K562 (cell line): Measurements from ENCODE around the gene PLK5. TPM values are rescaled to one million over a fixed set of nuclear protein-coding genes. Genes with fewer than 3 reads are reported as not detected.

ENCODE experiments used
- CREB1 ChIP-seq, 2 experiments: sonication (generic) in 1 of 2; formaldehyde crosslinking in 1 of 2; IDR thresholded peaks; 2 replicates each; pipeline versions ENCODE4 v1.6.1 to v1.8.0; 2012 to 2022; ENCODE audit warnings: inconsistent platforms in 1 of 2, mild to moderate bottlenecking in 1 of 2, missing genetic modification reagents in 1 of 2, moderate library complexity in 1 of 2
- EWSR1 ChIP-seq: fragments of 450-650 bp; IDR thresholded peaks from 2 replicates; pipeline ENCODE4 v1.6.1; 2018; ENCODE audit warnings: borderline replicate concordance, mild to moderate bottlenecking, low read depth, moderate library complexity; ENCODE audit not compliant: partially characterized antibody
- GABPB1 ChIP-seq: sonication (generic); formaldehyde crosslinking; IDR thresholded peaks from 2 replicates; pipeline ENCODE4 v1.8.0; 2022; ENCODE audit warnings: mild to moderate bottlenecking, missing genetic modification reagents
- IRF1 ChIP-seq: sonication (generic); formaldehyde crosslinking; IDR thresholded peaks from 2 replicates; pipeline ENCODE4 v1.8.0; 2022; ENCODE audit warnings: missing genetic modification reagents, mild to moderate bottlenecking, borderline replicate concordance
- KDM2B ChIP-seq: fragments of 250-450 bp; sonication (Bioruptor Pico); IDR thresholded peaks from 2 replicates; pipeline ENCODE4 v1.8.0; 2021; ENCODE audit warnings: mild to moderate bottlenecking, moderate library complexity
- MNT ChIP-seq, 2 experiments: fragments of 450-650 bp; conservative IDR thresholded peaks; 2 replicates each; pipeline ENCODE4 v1.6.1; 2017; ENCODE audit warnings: mild to moderate bottlenecking in 2 of 2, moderate library complexity in 2 of 2
- PHB2 ChIP-seq: fragments of 450-650 bp; IDR thresholded peaks from 2 replicates; pipeline ENCODE4 v1.6.1; 2017; ENCODE audit warnings: low read depth
- REST ChIP-seq, 2 experiments: fragments of 450-650 bp; formaldehyde crosslinking in 1 of 2; IDR thresholded peaks; 2 replicates each; pipeline versions ENCODE4 v1.4.0 to v1.6.1; 2014 to 2020; ENCODE audit warnings: mild to moderate bottlenecking in 2 of 2, borderline replicate concordance in 1 of 2, low read depth in 1 of 2
- RFX7 ChIP-seq: fragments of 250-450 bp; sonication (Bioruptor Pico); IDR thresholded peaks from 2 replicates; pipeline ENCODE4 v1.5.1; 2021; ENCODE audit warnings: mild to moderate bottlenecking
- ZBTB5 ChIP-seq: fragments of 450-650 bp; IDR thresholded peaks from 2 replicates; pipeline ENCODE4 v1.6.1; 2017; ENCODE audit warnings: antibody characterized with exemption
- ZNF263 ChIP-seq: sonication (generic); formaldehyde crosslinking; IDR thresholded peaks from 2 replicates; pipeline ENCODE4 v1.8.0; 2022; ENCODE audit warnings: mild to moderate bottlenecking, missing genetic modification reagents, borderline replicate concordance
- ZNF511 ChIP-seq: sonication (generic); formaldehyde crosslinking; IDR thresholded peaks from 2 replicates; pipeline ENCODE4 v1.8.0; 2022; ENCODE audit warnings: mild to moderate bottlenecking, missing genetic modification reagents
- polyA plus RNA-seq, 8 experiments: library from polyadenylated mRNA; depleted of rRNA in 4 of 8; stranded (reverse) in 5 of 8; unstranded in 3 of 8; fragments of >200 nt; fragmentation: Nextera tagmentation in 2 of 8; fragmentation: Illumina TruSeq in 1 of 8; extraction: Ambion mirVana in 2 of 8; extraction: Trizol in 1 of 8; gene quantifications; 2 replicates each; pipeline versions ENCODE4 v1.2.1 to v1.2.3, GENCODE V29; 2011 to 2014; ENCODE audit warnings: inconsistent platforms in 1 of 8, missing spikeins in 1 of 8
- total RNA-seq, 7 experiments: library from RNA; depleted of rRNA in 6 of 7; stranded (reverse); fragments of >200 nt in 6 of 7; fragmentation: Illumina TruSeq in 2 of 7; extraction: Trizol in 2 of 7; gene quantifications; 2 replicates each; pipeline versions ENCODE4 v1.2.1 to v1.2.3, GENCODE V29; 2011 to 2021; ENCODE audit warnings: low replicate concordance in 1 of 7

Gene PLK5
- total and polyA plus RNA-seq, 9 of the 15 experiments (the other 6 are each of a cell fraction or from before 2014, with no cell fraction given): 0.04 to 0.23 (median 0.11) TPM; not detected in 5

GRCh38 chr19:1568320-1569019 lies 44.6 kb downstream of the PLK5 start, which contains the start of gene MEX3D (continued):
- TF ChIP-seq MNT (conservative IDR thresholded peaks at IDR 0.05) (peak in 1 of 2 experiments; percentile 75; a peak in 2 of 4 replicates), PHB2 (no peak), ZBTB5 (no peak), RFX7 (no peak), KDM2B (CRISPR knock-in tag) (0 out of 2 replicates have a peak, but pooled peaks have one; percentile 52), ZNF511 (CRISPR knock-in tag) (peak; percentile 88), CREB1 (IDR thresholded peaks at IDR 0.05) (no peak), CREB1 (CRISPR knock-in tag; IDR thresholded peaks at IDR 0.05) (0 out of 2 replicates have a peak, but pooled peaks have one; percentile 30), ZNF263 (CRISPR knock-in tag) (0 out of 2 replicates have a peak, but pooled peaks have one; percentile 45), IRF1 (CRISPR knock-in tag) (no peak), EWSR1 (no peak), GABPB1 (CRISPR knock-in tag) (peak; percentile 47; the same call in 1 of the 2 replicates), REST (IDR thresholded peaks at IDR 0.05; ENCODE audit: borderline replicate concordance) (peak; percentile 36; the same call in 1 of the 2 replicates), REST (CRISPR knock-in tag; IDR thresholded peaks at IDR 0.05; ENCODE audit: low read depth) (no peak)
